Type B pancreatic cell (in vitro differentiated cells): ENCODE results near the gene LRRC8D. TPM values are rescaled to one million over a fixed set of nuclear protein-coding genes. Genes with fewer than 3 reads are reported as not detected.

Experiments
- DNase-seq: peaks from one replicate; pipeline ENCODE4 v3.0.0; 2021; ENCODE audit warnings: mixed read lengths; ENCODE audit not compliant: unreplicated experiment; ENCODE audit errors: extremely low spot score
- H3K27ac Mint-ChIP-seq: 2 replicates; pipeline ENCODE4 v1.8.0; 2021; ENCODE audit warnings: mild to moderate bottlenecking, mixed read lengths
- H3K27me3 Mint-ChIP-seq: 2 replicates; pipeline ENCODE4 v1.8.0; 2021; ENCODE audit warnings: mixed read lengths
- H3K36me3 Mint-ChIP-seq: 2 replicates; pipeline ENCODE4 v1.8.0; 2021; ENCODE audit warnings: mixed read lengths
- H3K4me1 Mint-ChIP-seq: one replicate; pipeline ENCODE4 v1.8.0; 2021; ENCODE audit warnings: mixed read lengths; ENCODE audit not compliant: unreplicated experiment
- H3K4me3 Mint-ChIP-seq: 2 replicates; pipeline ENCODE4 v1.8.0; 2021; ENCODE audit warnings: mild to moderate bottlenecking, mixed read lengths
- H3K9me3 Mint-ChIP-seq: 2 replicates; pipeline ENCODE4 v1.8.0; 2021; ENCODE audit warnings: mixed read lengths
- total RNA-seq: library from RNA; stranded (reverse); gene quantifications from 2 replicates; pipeline ENCODE4 v1.2.1, GENCODE V29; 2021; ENCODE audit warnings: low replicate concordance
- TF ChIP-seq, protein P1 (sequence below): fragments of 200-600 bp; sonication (generic); conservative IDR thresholded peaks from 2 replicates; pipeline ENCODE4 v1.5.0; 2021; ENCODE audit warnings: antibody characterized with exemption, mild to moderate bottlenecking

The LRRC8D gene
- total RNA-seq, 1 donor from 2014 or later = 31.1 TPM

- H3K4me1 Mint-ChIP-seq = peaks cover 12% of the 10 kb centered on the region
- H3K4me3 Mint-ChIP-seq = no peak overlapping the region
- TF ChIP-seq, protein P1, sequence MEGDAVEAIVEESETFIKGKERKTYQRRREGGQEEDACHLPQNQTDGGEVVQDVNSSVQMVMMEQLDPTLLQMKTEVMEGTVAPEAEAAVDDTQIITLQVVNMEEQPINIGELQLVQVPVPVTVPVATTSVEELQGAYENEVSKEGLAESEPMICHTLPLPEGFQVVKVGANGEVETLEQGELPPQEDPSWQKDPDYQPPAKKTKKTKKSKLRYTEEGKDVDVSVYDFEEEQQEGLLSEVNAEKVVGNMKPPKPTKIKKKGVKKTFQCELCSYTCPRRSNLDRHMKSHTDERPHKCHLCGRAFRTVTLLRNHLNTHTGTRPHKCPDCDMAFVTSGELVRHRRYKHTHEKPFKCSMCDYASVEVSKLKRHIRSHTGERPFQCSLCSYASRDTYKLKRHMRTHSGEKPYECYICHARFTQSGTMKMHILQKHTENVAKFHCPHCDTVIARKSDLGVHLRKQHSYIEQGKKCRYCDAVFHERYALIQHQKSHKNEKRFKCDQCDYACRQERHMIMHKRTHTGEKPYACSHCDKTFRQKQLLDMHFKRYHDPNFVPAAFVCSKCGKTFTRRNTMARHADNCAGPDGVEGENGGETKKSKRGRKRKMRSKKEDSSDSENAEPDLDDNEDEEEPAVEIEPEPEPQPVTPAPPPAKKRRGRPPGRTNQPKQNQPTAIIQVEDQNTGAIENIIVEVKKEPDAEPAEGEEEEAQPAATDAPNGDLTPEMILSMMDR = no peak
- H3K27ac Mint-ChIP-seq = no peak overlapping the region
- no peaks in the 10 kb centered on the region for H3K9me3 Mint-ChIP-seq
- DNase-seq = no peak
- H3K36me3 Mint-ChIP-seq = peaks cover 26% of the 10 kb centered on the region
- H3K27me3 Mint-ChIP-seq = no peaks in the 10 kb centered on the region
Measured at GRCh38 chr1:89888480-89889322, 67.9 kb downstream of the LRRC8D start.

DNA sequence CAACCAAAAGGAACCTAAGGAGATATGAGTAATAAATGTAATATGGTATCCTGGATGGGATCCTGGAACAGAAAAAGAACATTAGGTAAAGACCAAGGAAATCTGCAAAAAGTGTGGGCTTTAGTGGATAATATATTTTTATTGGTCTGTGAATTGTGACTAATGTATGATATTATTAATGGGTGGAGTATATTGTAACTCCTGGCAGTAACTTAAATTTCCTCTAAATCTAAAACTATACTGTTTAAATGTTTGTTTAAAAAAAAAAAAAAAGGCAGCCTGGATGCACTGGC is 68.4 kb downstream of the LRRC8D start:
- Mint-ChIP-seq H3K27ac (no peak overlapping the region), H3K4me1 (peaks cover 11% of the 10 kb centered on the region), H3K27me3 (no peaks in the 10 kb centered on the region), H3K9me3 (no peaks in the 10 kb centered on the region), H3K36me3 (peaks cover 28% of the 10 kb centered on the region), H3K4me3 (no peak overlapping the region)
- TF ChIP-seq, protein P1 = no peak
- no peak for DNase-seq

- Mint-ChIP-seq H3K9me3 (no peaks in the 10 kb centered on the region), H3K36me3 (peaks cover 29% of the 10 kb centered on the region), H3K4me1 (peaks cover 2% of the 10 kb centered on the region), H3K4me3 (no peak overlapping the region), H3K27me3 (no peaks in the 10 kb centered on the region), H3K27ac (peak overlapping the region; percentile 81)
- TF ChIP-seq, protein P1 = no peak
- DNase-seq = no peak
Measured at GRCh38 chr1:89890085-89890752, 69.4 kb downstream of the LRRC8D start.

DNA sequence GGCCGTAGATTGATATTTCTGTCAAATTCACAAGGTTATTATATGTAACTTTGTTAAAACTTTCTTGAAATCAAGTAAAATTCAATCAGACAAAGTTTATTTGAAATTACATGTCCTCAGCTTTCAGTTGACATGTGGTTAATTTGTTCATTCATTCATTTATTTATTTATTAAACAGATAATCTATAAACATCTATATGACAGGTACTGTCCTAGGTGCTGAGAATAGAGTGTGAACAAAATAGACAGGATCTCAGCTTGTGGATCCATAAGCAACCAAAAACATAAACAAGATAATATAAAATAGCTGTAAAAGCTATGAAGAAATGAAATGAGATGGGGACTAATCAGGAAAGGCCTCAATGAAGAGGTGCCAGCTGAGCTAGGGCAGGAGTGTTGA is 72.0 kb downstream of the LRRC8D start:
- no peak for DNase-seq
- Mint-ChIP-seq H3K27me3 (no peaks in the 10 kb centered on the region), H3K4me1 (no peaks in the 10 kb centered on the region), H3K36me3 (peaks cover 34% of the 10 kb centered on the region), H3K27ac (no peak overlapping the region), H3K9me3 (no peaks in the 10 kb centered on the region), H3K4me3 (no peak overlapping the region)
- TF ChIP-seq, protein P1 = no peak

GRCh38 chr1:89894210-89895201 is 73.7 kb downstream of the LRRC8D start:
- Mint-ChIP-seq H3K27me3 (no peaks in the 10 kb centered on the region), H3K9me3 (no peaks in the 10 kb centered on the region), H3K36me3 (peaks cover 25% of the 10 kb centered on the region), H3K4me1 (no peaks in the 10 kb centered on the region), H3K27ac (no peak overlapping the region), H3K4me3 (no peak overlapping the region)
- DNase-seq = no peak
- TF ChIP-seq, protein P1 = no peak
